ENCODE data around the gene ZNF212.

Gene ZNF212

DNA sequence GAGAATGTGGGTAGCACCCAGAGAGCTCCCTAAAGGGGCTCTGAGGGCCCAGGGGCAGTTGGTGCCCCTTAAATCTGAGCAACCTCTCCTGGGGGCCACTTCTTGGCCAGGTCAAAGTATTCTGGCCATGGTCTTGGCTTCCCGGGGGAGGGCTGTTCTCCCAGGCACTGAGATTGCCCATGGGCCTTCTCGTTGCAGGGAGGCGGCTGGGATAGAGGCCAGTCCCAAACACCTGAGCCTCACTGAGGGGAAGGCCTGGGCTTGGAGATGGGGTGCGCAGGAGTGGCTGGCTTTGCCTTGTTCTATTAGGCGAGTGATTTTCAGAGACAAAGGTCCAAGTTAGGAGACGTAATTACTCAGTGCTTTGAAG is 56.0 kb downstream of the ZNF212 start:
- no peak for DNase-seq (ENCODE audit: low read depth)
- TF ChIP-seq CTCF (IDR thresholded peaks at IDR 0.05; ENCODE audit: insufficient read depth, low read depth, low read length, missing control alignments), result no peak
- H3K4me3 ChIP-seq (ENCODE audit: low read depth, low read length), result no peak overlapping the region

DNA sequence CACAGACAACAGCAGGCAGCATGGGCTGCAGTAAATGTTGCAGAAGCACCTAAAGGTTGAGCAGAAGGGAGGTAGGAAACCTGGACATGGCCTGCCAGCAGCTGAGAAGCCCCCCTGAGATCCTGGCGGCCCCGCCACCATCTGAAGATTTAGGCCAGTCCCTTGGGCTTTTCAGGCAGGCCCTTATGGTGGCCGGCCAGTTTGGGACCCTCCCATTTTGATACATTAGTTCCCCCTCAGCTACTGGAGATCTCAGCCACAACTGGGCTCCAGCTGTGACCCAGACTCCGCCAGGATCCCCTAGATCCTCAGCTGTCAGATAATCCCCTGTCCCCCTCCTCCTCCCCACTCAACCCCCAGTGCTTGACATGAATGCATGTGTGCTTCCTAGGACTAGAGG is 56.9 kb downstream of the ZNF212 start:
- no peak overlapping the region for H3K4me3 ChIP-seq (ENCODE audit: low read depth, low read length)
- DNase-seq (ENCODE audit: low read depth), result no peak
- TF ChIP-seq CTCF (IDR thresholded peaks at IDR 0.05; ENCODE audit: insufficient read depth, low read depth, low read length, missing control alignments), result no peak

DNA sequence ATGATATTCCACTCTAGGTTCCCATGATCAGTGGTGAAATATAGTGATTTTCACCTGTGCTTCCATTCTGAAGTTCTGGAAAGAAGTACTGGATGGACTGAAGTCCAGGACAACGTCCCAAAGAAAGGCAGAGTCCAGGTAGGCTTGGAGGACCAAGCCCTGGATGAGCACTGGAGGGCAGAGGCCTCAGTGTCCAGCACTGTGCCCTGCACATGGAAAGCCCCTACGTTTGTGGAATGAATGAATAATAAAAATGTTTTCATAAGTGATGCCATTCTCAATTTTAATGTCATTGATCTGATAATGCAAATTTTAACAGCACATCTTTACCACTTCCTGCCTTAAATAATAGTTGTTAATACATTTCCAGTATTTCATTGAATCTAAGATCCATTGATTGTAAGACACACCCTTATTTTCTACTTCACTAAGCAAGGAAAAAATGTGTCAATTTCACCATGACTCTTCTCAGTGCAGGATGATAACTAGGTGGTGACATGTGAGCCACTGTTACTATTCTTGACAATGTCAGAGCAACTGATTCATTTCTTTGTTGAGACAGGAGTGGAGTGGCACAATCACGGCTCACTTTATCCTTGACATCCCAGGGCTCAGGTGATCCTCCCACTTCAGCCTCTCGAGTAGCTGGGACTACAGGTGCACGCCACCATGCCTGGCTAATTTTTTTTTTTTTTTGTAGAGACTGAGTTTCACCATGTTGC is 57.7 kb downstream of the ZNF212 start:
- no peak overlapping the region for H3K4me3 ChIP-seq (ENCODE audit: low read depth, low read length)
- TF ChIP-seq CTCF (IDR thresholded peaks at IDR 0.05; ENCODE audit: insufficient read depth, low read depth, low read length, missing control alignments), result no peak
- DNase-seq (ENCODE audit: low read depth), result no peak

GRCh38 chr7:149300620-149301285 is 61.3 kb downstream of the ZNF212 start:
- no peak overlapping the region for H3K4me3 ChIP-seq (ENCODE audit: low read depth, low read length)
- TF ChIP-seq CTCF (IDR thresholded peaks at IDR 0.05; ENCODE audit: insufficient read depth, low read depth, low read length, missing control alignments), result no peak
- DNase-seq (ENCODE audit: low read depth), result no peak

DNA sequence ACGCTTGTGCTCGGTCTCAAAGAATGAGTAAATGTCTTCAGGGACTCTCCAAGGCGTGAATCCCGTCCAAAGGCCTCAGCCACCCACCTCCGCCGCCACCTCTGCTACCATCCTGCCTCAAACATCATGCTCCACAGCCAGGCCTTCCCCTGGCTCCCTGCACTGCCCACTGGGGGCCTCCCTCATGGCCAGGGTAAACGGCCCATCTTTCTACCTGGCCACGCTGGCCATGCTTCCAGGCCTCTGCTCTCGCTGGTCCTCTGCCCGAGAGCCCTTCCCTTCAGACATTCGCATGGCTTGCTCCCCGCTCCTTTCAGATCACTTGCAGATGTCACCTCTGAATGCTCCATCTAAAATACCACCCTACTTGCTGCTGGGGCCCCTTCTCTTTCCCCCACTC is 62.8 kb downstream of the ZNF212 start:
- TF ChIP-seq CTCF (IDR thresholded peaks at IDR 0.05; ENCODE audit: insufficient read depth, low read depth, low read length, missing control alignments), result no peak
- no peak for DNase-seq (ENCODE audit: low read depth)
- H3K4me3 ChIP-seq (ENCODE audit: low read depth, low read length), result no peak overlapping the region

DNA sequence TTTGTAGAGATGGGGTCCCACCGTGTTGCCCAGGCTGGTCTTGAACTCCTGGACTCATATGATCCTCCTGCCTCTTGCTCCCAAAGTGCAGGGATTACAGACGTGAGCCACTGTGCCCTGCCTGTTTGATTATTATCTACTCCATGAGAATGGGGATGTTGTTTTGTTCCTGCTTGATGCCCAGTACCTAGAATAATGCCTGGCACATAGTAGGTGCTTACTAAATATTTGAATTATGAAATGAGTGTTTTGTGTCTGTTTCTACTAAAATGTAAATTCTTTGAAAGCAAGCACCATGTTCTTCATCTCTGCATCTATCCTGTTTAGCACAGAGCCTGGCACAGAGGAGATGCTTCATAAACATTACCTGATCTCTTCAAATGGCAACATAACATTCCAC is 63.4 kb downstream of the ZNF212 start:
- no peak for TF ChIP-seq CTCF (IDR thresholded peaks at IDR 0.05; ENCODE audit: insufficient read depth, low read depth, low read length, missing control alignments)
- H3K4me3 ChIP-seq (ENCODE audit: low read depth, low read length), result no peak overlapping the region
- DNase-seq (ENCODE audit: low read depth), result no peak

- no peak overlapping the region for H3K4me3 ChIP-seq (ENCODE audit: low read depth, low read length)
- TF ChIP-seq CTCF (IDR thresholded peaks at IDR 0.05; ENCODE audit: insufficient read depth, low read depth, low read length, missing control alignments), result no peak
- DNase-seq (ENCODE audit: low read depth), result no peak
These were observed 64.6 kb downstream of the ZNF212 start for GRCh38 chr7:149304006-149304405.

Data from GM12865 (cell line).